Spleen (tissue), 11 donors: ENCODE data around the gene ETV3. TPM values are rescaled to one million over a fixed set of nuclear protein-coding genes. Genes with fewer than 3 reads are reported as not detected.
A peak's percentile ranks its signal among the peaks of the same experiment; 100 is the strongest.

Experiments used
- DNase-seq: peaks from one replicate; pipeline ENCODE4 v3.0.0-alpha.2; 2020
- H3K27ac ChIP-seq, 8 donors: fragments of 200-600 bp; sonication (generic) in 7 of 8; 1 replicate in 4 of 8; 2 replicates in 4 of 8; pipeline versions ENCODE4 v1.5.0 to v1.8.0; 2016 to 2021; ENCODE audit warnings: inconsistent platforms in 4 of 8, mild to moderate bottlenecking in 4 of 8, moderate library complexity in 1 of 8
- H3K27me3 ChIP-seq, 7 donors: fragments of 200-600 bp; sonication (generic) in 6 of 7; replicated peaks in 1 of 7; 1 replicate in 4 of 7; 2 replicates in 3 of 7; pipeline versions ENCODE4 v1.5.0 to v1.8.0; 2016 to 2021; ENCODE audit warnings: inconsistent platforms in 3 of 7, mild to moderate bottlenecking in 1 of 7
- H3K36me3 ChIP-seq, 6 donors: fragments of 200-600 bp; sonication (generic) in 5 of 6; 1 replicate in 4 of 6; 2 replicates in 2 of 6; pipeline versions ENCODE4 v1.5.0 to v1.8.0; 2016 to 2021; ENCODE audit warnings: inconsistent platforms in 2 of 6
- H3K4me1 ChIP-seq, 6 donors: fragments of 200-600 bp; sonication (generic) in 5 of 6; 1 replicate in 3 of 6; 2 replicates in 3 of 6; pipeline versions ENCODE4 v1.5.0 to v1.8.0; 2016 to 2021; ENCODE audit warnings: inconsistent platforms in 3 of 6
- H3K4me3 ChIP-seq, 8 donors: fragments of 200-600 bp; sonication (generic) in 7 of 8; 1 replicate in 4 of 8; 2 replicates in 4 of 8; pipeline versions ENCODE4 v1.5.0 to v1.8.0; 2016 to 2021; ENCODE audit warnings: inconsistent platforms in 4 of 8, mild to moderate bottlenecking in 4 of 8, moderate library complexity in 2 of 8
- H3K9me3 ChIP-seq, 8 donors: fragments of 200-600 bp; sonication (generic) in 7 of 8; 1 replicate in 4 of 8; 2 replicates in 4 of 8; pipeline versions ENCODE4 v1.5.0 to v1.8.0; 2016 to 2021; ENCODE audit warnings: inconsistent platforms in 4 of 8
- POLR2A ChIP-seq, 3 donors: fragments of 450-650 bp; IDR thresholded peaks; one replicate each; pipeline ENCODE4 v1.5.1; 2017; ENCODE audit warnings: antibody characterized with exemption in 3 of 3, mild to moderate bottlenecking in 1 of 3
- POLR2AphosphoS5 ChIP-seq, 3 donors: sonication (generic); formaldehyde crosslinking; IDR thresholded peaks; one replicate each; pipeline ENCODE4 v1.5.1; 2017; ENCODE audit warnings: antibody characterized with exemption in 3 of 3
- WGBS, 5 donors: extraction: QIAGEN DNeasy Blood & Tissue Kit in 3 of 5; methylation state at CpG; one replicate each; pipeline versions ENCODE4 v1.1.5 to v1.1.7; 2013 to 2018; 5-methylcytosine and 5-hydroxymethylcytosine counted together
- intact Hi-C: fragments of 100-400 bp; cut with DNase I; formaldehyde crosslinking; loops from one replicate; pipeline ENCODE4 v1.15.0; 2023; ENCODE audit warnings: low total_unique reads
- polyA plus RNA-seq, 3 donors: library from polyadenylated mRNA; stranded (reverse); fragments of 200-250 nt; gene quantifications; one replicate each; pipeline ENCODE4 v1.2.1, GENCODE V29; 2013
- total RNA-seq, 7 donors: library from RNA; depleted of rRNA in 3 of 7; stranded (reverse); fragments of >200 nt in 3 of 7; fragmentation: NEBNext Ultra II Directional in 4 of 7; extraction: Animal tissue kit (Norgen Biotek cat#: 25700) in 4 of 7; gene quantifications; one replicate each; pipeline versions ENCODE4 v1.1.0 to v1.2.1, GENCODE V29; 2016 to 2021
- TF ChIP-seq, protein P1 (sequence below), 11 experiments: fragments of 200-600 bp in 7 of 11; fragments of 450-650 bp in 4 of 11; sonication (generic) in 4 of 11; IDR thresholded peaks in 8 of 11; conservative IDR thresholded peaks in 3 of 11; 1 replicate in 7 of 11; 2 replicates in 4 of 11; pipeline versions ENCODE4 v1.4.0 to v1.8.0; 2016 to 2021; ENCODE audit warnings: antibody characterized with exemption in 11 of 11, inconsistent platforms in 4 of 11, mild to moderate bottlenecking in 1 of 11
- donor health status: healthy with polysubstance abuse.
- donor health status: DM: no; HTN: no; CAD: no; lungs with moderate emphysema.
- donor health status: DM: no; HTN: no; CAD: no.
- donor health status: Bipolar disorder and iron deficiency.
- donor health status: healthy.
- donor health status: DM: no; HTN: no; CAD: no.
- donor health status: DM: yes; HTN: yes; CAD: no.

The ETV3 gene
- total and polyA plus RNA-seq, 10 donors, result 4.2 to 35.9 (median 20.8) TPM

DNA sequence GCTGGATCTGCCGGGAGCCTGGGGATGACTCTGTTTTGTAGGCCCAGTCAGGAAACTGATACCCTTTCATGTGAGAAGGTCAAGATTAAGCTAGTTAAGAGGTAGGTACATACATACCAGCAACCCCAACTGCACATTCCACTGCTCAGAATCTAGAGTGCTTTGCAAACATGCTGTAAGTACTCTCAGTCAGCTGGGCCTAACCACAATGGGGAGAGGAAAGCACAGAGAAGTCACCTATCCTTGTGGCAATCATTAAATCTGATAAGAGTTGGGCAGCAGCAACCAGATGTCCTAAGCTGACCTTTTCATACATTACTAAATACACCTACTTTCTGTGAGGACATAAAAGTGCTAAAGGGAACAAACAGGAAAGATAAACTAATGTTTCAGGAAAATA, 2.5 kb downstream of the ETV3 start:
- H3K27me3 ChIP-seq, result no peaks in the 10 kb centered on the region
- no peak overlapping the region for H3K27ac ChIP-seq
- H3K4me3 ChIP-seq, result no peak overlapping the region
- peaks cover 6 to 57% (median 52%) of the 10 kb centered on the region in 6 donors for H3K36me3 ChIP-seq
- DNase-seq, result no peak
- 44 to 100% (median 66%) methylated on average over 1 of the region's 1 CpG for WGBS, 5 donors
- TF ChIP-seq POLR2AphosphoS5 (IDR thresholded peaks at IDR 0.05) (no peak), POLR2A (IDR thresholded peaks at IDR 0.05) (no peak)
- TF ChIP-seq, protein P1, sequence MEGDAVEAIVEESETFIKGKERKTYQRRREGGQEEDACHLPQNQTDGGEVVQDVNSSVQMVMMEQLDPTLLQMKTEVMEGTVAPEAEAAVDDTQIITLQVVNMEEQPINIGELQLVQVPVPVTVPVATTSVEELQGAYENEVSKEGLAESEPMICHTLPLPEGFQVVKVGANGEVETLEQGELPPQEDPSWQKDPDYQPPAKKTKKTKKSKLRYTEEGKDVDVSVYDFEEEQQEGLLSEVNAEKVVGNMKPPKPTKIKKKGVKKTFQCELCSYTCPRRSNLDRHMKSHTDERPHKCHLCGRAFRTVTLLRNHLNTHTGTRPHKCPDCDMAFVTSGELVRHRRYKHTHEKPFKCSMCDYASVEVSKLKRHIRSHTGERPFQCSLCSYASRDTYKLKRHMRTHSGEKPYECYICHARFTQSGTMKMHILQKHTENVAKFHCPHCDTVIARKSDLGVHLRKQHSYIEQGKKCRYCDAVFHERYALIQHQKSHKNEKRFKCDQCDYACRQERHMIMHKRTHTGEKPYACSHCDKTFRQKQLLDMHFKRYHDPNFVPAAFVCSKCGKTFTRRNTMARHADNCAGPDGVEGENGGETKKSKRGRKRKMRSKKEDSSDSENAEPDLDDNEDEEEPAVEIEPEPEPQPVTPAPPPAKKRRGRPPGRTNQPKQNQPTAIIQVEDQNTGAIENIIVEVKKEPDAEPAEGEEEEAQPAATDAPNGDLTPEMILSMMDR (IDR thresholded peaks at IDR 0.05 in 8 of 11, conservative IDR thresholded peaks at IDR 0.05 in 3 of 11), result no peak
- intact Hi-C loops, result no loop called here
- H3K4me1 ChIP-seq, result peaks cover 26 to 82% (median 58%) of the 10 kb centered on the region in 6 donors
- H3K9me3 ChIP-seq, result no peaks in the 10 kb centered on the region

DNA sequence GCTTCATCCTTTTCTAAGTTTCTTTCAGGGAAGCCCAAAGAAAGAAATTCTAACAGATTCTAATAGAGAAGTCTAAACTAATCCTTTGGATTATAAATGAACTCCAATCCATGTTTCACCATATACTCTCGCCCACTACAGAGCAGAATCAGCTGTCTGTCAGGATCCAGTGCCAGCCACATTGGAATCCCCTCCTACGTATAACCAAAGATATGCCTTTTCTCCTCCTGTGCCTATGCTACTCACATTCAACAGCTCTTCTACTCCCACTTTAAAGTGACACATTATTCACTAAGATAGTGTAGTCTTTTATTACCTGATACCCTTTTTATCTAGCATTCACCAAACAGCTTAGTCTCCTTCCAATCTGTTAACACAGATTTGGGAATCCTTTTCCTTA, 3.1 kb downstream of the ETV3 start:
- no peak for DNase-seq
- no peaks in the 10 kb centered on the region for H3K27me3 ChIP-seq
- no peak overlapping the region for H3K4me3 ChIP-seq
- intact Hi-C loops, result no loop called here
- H3K36me3 ChIP-seq, result peaks cover 6 to 63% (median 58%) of the 10 kb centered on the region in 6 donors
- TF ChIP-seq POLR2AphosphoS5 (IDR thresholded peaks at IDR 0.05) (no peak), POLR2A (IDR thresholded peaks at IDR 0.05) (no peak)
- TF ChIP-seq, protein P1 (IDR thresholded peaks at IDR 0.05 in 8 of 11, conservative IDR thresholded peaks at IDR 0.05 in 3 of 11), result no peak
- H3K4me1 ChIP-seq, result peaks cover 26 to 86% (median 59%) of the 10 kb centered on the region in 6 donors
- H3K27ac ChIP-seq, result no peak overlapping the region
- no peaks in the 10 kb centered on the region for H3K9me3 ChIP-seq
- 88 to 98% (median 94%) methylated on average over 2 of the region's 2 CpGs for WGBS, 5 donors

DNA sequence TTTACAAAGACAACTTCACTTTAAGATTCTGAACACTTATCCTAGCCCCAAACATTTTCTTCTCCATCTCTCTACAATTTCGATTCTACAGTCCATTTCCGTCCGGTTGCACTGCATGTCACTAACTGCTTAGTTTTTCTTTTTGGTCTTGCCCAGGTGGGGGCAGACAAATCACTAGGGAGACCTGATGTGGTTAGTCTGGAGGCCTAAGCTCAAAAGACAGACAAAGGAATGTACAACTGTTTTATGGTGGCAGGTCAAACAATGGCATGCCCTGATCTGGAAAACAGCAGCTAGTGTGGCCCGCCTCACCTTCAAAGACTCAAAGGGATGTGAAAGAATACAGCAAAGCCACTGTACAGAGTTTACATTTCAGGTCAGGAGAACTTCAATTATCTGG, 3.8 kb downstream of the ETV3 start:
- Histone ChIP-seq H3K36me3 (peaks cover 6 to 69% (median 62%) of the 10 kb centered on the region in 6 donors), H3K27me3 (no peaks in the 10 kb centered on the region), H3K27ac (peak overlapping the region in 1 of 8 donors; percentile 12), H3K4me1 (peaks cover 26 to 84% (median 59%) of the 10 kb centered on the region in 6 donors), H3K4me3 (no peak overlapping the region), H3K9me3 (no peaks in the 10 kb centered on the region)
- DNase-seq, result no peak
- TF ChIP-seq POLR2AphosphoS5 (IDR thresholded peaks at IDR 0.05), result no peak
- no peak for TF ChIP-seq POLR2A (IDR thresholded peaks at IDR 0.05)
- TF ChIP-seq, protein P1 (IDR thresholded peaks at IDR 0.05 in 8 of 11, conservative IDR thresholded peaks at IDR 0.05 in 3 of 11), result no peak
- intact Hi-C loops, result no loop called here
- WGBS, 5 donors, result 86 to 95% (median 92%) methylated on average over 4 of the region's 4 CpGs

DNA sequence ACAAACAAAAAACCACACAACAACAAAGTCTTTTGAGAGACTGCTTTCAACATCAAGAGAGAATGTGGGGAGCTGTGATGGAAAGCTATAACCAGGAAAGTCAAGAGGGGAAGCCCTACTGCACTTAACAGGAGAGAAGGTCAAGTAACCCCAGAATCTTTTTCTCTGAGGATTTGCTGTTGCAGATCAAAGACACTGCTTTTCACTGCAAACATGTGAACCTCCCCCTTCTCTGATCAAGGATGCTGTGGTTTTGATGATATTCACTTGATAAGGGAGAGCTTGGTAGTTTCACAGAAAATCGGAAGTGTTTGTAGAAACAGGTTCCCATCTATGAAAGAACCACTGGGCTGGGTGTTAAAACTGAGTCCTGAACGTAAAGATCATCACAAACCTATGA, 4.8 kb downstream of the ETV3 start:
- peaks cover 6 to 79% (median 69%) of the 10 kb centered on the region in 6 donors for H3K36me3 ChIP-seq
- intact Hi-C loops, result no loop called here

More for the DNA sequence above, 4.8 kb downstream of the ETV3 start:
- no peak overlapping the region for H3K4me3 ChIP-seq
- H3K27ac ChIP-seq, result no peak overlapping the region
- 41 to 54% (median 48%) methylated on average over 2 of the region's 2 CpGs for WGBS, 5 donors
- peaks cover 24 to 75% (median 52%) of the 10 kb centered on the region in 6 donors for H3K4me1 ChIP-seq
- H3K27me3 ChIP-seq, result no peaks in the 10 kb centered on the region
- no peaks in the 10 kb centered on the region for H3K9me3 ChIP-seq
- DNase-seq, result no peak
- TF ChIP-seq, protein P1 (IDR thresholded peaks at IDR 0.05 in 8 of 11, conservative IDR thresholded peaks at IDR 0.05 in 3 of 11), result no peak
- TF ChIP-seq POLR2A (IDR thresholded peaks at IDR 0.05), result no peak
- TF ChIP-seq POLR2AphosphoS5 (IDR thresholded peaks at IDR 0.05), result no peak
